Thyroid gland (tissue), 4 donors: Measurements from ENCODE around the gene RGS14. TPM values are rescaled to one million over a fixed set of nuclear protein-coding genes. Genes with fewer than 3 reads are reported as not detected.

ENCODE experiments used
- DNase-seq, 2 donors: peaks; one replicate each; pipeline ENCODE4 v3.0.0-alpha.2; 2019
- H3K27ac ChIP-seq, 3 donors: fragments of 200-600 bp; sonication (generic); 1 replicate in 2 of 3; 2 replicates in 1 of 3; pipeline ENCODE4 v1.5.1; 2016 to 2019; ENCODE audit warnings: mild to moderate bottlenecking in 1 of 3, moderate library complexity in 1 of 3
- H3K27me3 ChIP-seq: fragments of 200-600 bp; sonication (generic); one replicate; pipeline ENCODE4 v1.5.1; 2019
- H3K36me3 ChIP-seq, 2 donors: fragments of 200-600 bp; sonication (generic); one replicate each; pipeline ENCODE4 v1.5.1; 2016 to 2019
- H3K4me1 ChIP-seq, 2 donors: fragments of 200-600 bp; sonication (generic); one replicate each; pipeline ENCODE4 v1.5.1; 2017 to 2019
- H3K4me3 ChIP-seq, 3 donors: fragments of 200-600 bp; sonication (generic); replicated peaks in 1 of 3; 1 replicate in 2 of 3; 2 replicates in 1 of 3; pipeline ENCODE4 v1.5.1; 2016; ENCODE audit warnings: mild to moderate bottlenecking in 1 of 3
- H3K9me3 ChIP-seq: fragments of 200-600 bp; sonication (generic); one replicate; pipeline ENCODE4 v1.5.1; 2017
- POLR2A ChIP-seq, 2 donors: fragments of 450-650 bp; IDR thresholded peaks; one replicate each; pipeline ENCODE4 v1.6.1; 2017; ENCODE audit warnings: antibody characterized with exemption in 2 of 2, mild to moderate bottlenecking in 2 of 2, moderate library complexity in 1 of 2
- WGBS, 2 donors: methylation state at CpG; one replicate each; pipeline ENCODE4 v1.1.5; 2017; 5-methylcytosine and 5-hydroxymethylcytosine counted together
- intact Hi-C: fragments of 100-400 bp; cut with DNase I; formaldehyde crosslinking; loops from one replicate; pipeline ENCODE4 v1.15.1; 2023
- total RNA-seq, 4 donors: library from RNA; depleted of rRNA; stranded (reverse); fragments of >200 nt; gene quantifications; one replicate each; pipeline ENCODE4 v1.2.3, GENCODE V29; 2016
- TF ChIP-seq, protein P1 (sequence below), 6 experiments: fragments of 200-600 bp in 3 of 6; fragments of 450-650 bp in 3 of 6; sonication (generic) in 3 of 6; IDR thresholded peaks; one replicate each; pipeline ENCODE4 v1.5.1; 2016 to 2019; ENCODE audit warnings: antibody characterized with exemption in 6 of 6, mild to moderate bottlenecking in 2 of 6, inconsistent platforms in 1 of 6, moderate library complexity in 1 of 6

RGS14 gene
- total RNA-seq, 4 donors from 2014 or later, result 22.9 to 42.7 (median 26.7) TPM

GRCh38 chr5:177404641-177405179 is 47.0 kb downstream of the RGS14 start:
- intact Hi-C loops, result loop anchor here (5.0 kb wide), 1 partner anchor 48 kb away; no protein-coding TSS in a partner anchor
- H3K27ac ChIP-seq, result no peak overlapping the region
- DNase-seq, result no peak
- TF ChIP-seq, protein P1, sequence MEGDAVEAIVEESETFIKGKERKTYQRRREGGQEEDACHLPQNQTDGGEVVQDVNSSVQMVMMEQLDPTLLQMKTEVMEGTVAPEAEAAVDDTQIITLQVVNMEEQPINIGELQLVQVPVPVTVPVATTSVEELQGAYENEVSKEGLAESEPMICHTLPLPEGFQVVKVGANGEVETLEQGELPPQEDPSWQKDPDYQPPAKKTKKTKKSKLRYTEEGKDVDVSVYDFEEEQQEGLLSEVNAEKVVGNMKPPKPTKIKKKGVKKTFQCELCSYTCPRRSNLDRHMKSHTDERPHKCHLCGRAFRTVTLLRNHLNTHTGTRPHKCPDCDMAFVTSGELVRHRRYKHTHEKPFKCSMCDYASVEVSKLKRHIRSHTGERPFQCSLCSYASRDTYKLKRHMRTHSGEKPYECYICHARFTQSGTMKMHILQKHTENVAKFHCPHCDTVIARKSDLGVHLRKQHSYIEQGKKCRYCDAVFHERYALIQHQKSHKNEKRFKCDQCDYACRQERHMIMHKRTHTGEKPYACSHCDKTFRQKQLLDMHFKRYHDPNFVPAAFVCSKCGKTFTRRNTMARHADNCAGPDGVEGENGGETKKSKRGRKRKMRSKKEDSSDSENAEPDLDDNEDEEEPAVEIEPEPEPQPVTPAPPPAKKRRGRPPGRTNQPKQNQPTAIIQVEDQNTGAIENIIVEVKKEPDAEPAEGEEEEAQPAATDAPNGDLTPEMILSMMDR (IDR thresholded peaks at IDR 0.05), result no peak
- TF ChIP-seq POLR2A (IDR thresholded peaks at IDR 0.05), result no peak
- WGBS, 2 donors, result 24 to 31% methylated on average over 14 of the region's 16 CpGs
- H3K4me3 ChIP-seq, result peak overlapping the region in 1 of 3 donors; percentile 40
- peaks cover 24 to 37% of the 10 kb centered on the region in 2 donors for H3K4me1 ChIP-seq
- peaks cover 17% of the 10 kb centered on the region for H3K27me3 ChIP-seq
- H3K36me3 ChIP-seq, result no peaks in the 10 kb centered on the region
- no peaks in the 10 kb centered on the region for H3K9me3 ChIP-seq

- H3K4me3 ChIP-seq, result no peak overlapping the region
- no peaks in the 10 kb centered on the region for H3K36me3 ChIP-seq
- TF ChIP-seq, protein P1 (IDR thresholded peaks at IDR 0.05), result no peak
- TF ChIP-seq POLR2A (IDR thresholded peaks at IDR 0.05), result no peak
- peaks cover 11% of the 10 kb centered on the region for H3K27me3 ChIP-seq
- H3K4me1 ChIP-seq, result peaks cover 24 to 31% of the 10 kb centered on the region in 2 donors
- no peak overlapping the region for H3K27ac ChIP-seq
- intact Hi-C loops, result no loop called here
- H3K9me3 ChIP-seq, result no peaks in the 10 kb centered on the region
- DNase-seq, result no peak
- 92 to 95% methylated on average over 2 of the region's 2 CpGs for WGBS, 2 donors
Observed at GRCh38 chr5:177405312-177405711, 47.6 kb downstream of the RGS14 start.

- H3K27ac ChIP-seq, result no peak overlapping the region
- intact Hi-C loops, result no loop called here
- 54 to 87% methylated on average over 4 to 5 of the region's 5 CpGs for WGBS, 2 donors
Observed at GRCh38 chr5:177405805-177406204, 48.1 kb downstream of the RGS14 start.

GRCh38 chr5:177409043-177409801 is 51.5 kb downstream of the RGS14 start, which contains the start of gene F12:
TSS of gene F12 (minus strand) at chr5:177409564. CDS start at chr5:177409527, 37 bp downstream.
- peaks cover 5 to 6% of the 10 kb centered on the region in 2 donors for H3K4me1 ChIP-seq
- TF ChIP-seq POLR2A (IDR thresholded peaks at IDR 0.05), result no peak
- TF ChIP-seq, protein P1 (IDR thresholded peaks at IDR 0.05), result no peak
- H3K27me3 ChIP-seq, result no peaks in the 10 kb centered on the region
- H3K9me3 ChIP-seq, result no peaks in the 10 kb centered on the region
- intact Hi-C loops, result no loop called here
- no peak within 1 kb of the TSS for H3K4me3 ChIP-seq
- WGBS, 2 donors, result 81 to 88% methylated on average over 6 to 9 of the region's 9 CpGs
- no peak within 1 kb of the TSS for H3K27ac ChIP-seq
- DNase-seq, result no peak
- no peaks in the 10 kb centered on the region for H3K36me3 ChIP-seq

More at GRCh38 chr5:177405805-177406204, 48.1 kb downstream of the RGS14 start:
- H3K36me3 ChIP-seq, result no peaks in the 10 kb centered on the region
- no peak for DNase-seq
- peaks cover 6% of the 10 kb centered on the region for H3K27me3 ChIP-seq
- H3K9me3 ChIP-seq, result no peaks in the 10 kb centered on the region
- TF ChIP-seq POLR2A (IDR thresholded peaks at IDR 0.05), result no peak
- TF ChIP-seq, protein P1 (IDR thresholded peaks at IDR 0.05), result no peak
- H3K4me3 ChIP-seq, result no peak overlapping the region
- peaks cover 24 to 28% of the 10 kb centered on the region in 2 donors for H3K4me1 ChIP-seq

- Histone ChIP-seq H3K9me3 (no peaks in the 10 kb centered on the region), H3K27me3 (no peaks in the 10 kb centered on the region), H3K4me3 (no peak overlapping the region), H3K36me3 (no peaks in the 10 kb centered on the region), H3K4me1 (no peaks in the 10 kb centered on the region), H3K27ac (no peak overlapping the region)
- TF ChIP-seq, protein P1 (IDR thresholded peaks at IDR 0.05), result no peak
- no peak for TF ChIP-seq POLR2A (IDR thresholded peaks at IDR 0.05)
- intact Hi-C loops, result no loop called here
- DNase-seq, result no peak
- WGBS, 2 donors, result 91 to 96% methylated on average over 3 of the region's 3 CpGs
Observed at GRCh38 chr5:177410575-177410974, 52.9 kb downstream of the RGS14 start.
